Eye (tissue), 1 donor: ENCODE measurements around the gene STAG1.
A peak's percentile ranks its signal among the peaks of the same experiment; 100 is the strongest.
"Not testable (repeated sequence)": the region's sequence is repeated elsewhere in the genome, so short reads cannot be mapped to it uniquely, and the experiment has no call there.

Source experiments
- DNase-seq: peaks from one replicate; pipeline ENCODE4 v3.0.0-alpha.2; 2015

Gene STAG1

DNA sequence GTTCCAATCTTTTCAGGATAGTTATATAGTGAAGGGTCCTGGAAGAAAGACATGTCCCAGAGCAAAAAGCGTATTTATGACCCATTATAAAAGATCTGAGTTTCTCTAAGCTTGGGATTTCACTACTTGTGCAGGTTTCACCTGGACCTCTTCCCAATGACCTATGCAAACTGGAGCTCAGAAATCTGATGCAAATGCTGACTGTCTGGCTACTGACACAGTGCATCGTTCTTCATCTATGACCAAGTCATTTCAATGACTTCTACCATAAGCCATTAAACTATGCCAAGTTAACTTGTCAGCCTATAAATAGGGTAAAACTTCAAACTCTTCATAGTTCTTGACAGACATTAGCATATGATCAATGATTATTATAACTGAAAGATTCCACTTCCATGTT lies 11.1 kb downstream of the STAG1 start:
- DNase-seq = no peak

- DNase-seq = no peak
These were observed 11.7 kb downstream of the STAG1 start for GRCh38 chr3:136740351-136740958.

DNA sequence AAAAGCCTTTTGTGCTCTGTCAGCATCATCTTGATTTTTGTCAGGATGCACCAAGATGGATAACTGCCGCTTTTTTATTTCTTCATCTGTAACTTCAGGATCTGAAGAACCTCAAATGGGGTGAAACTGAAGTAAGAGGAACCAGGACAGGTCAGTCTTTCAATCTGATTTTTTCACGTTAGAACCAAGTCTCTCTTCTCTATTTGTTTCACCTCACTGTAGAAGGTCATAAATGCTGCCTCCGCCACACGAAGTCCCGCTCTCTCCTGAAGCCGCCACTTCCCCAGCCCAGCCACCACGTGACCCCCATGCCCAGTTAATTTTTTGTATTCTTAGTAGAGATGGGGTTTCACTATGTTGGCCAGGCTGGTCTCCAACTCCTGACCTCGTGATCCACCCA lies 15.2 kb downstream of the STAG1 start:
- DNase-seq = not testable (repeated sequence)

DNA sequence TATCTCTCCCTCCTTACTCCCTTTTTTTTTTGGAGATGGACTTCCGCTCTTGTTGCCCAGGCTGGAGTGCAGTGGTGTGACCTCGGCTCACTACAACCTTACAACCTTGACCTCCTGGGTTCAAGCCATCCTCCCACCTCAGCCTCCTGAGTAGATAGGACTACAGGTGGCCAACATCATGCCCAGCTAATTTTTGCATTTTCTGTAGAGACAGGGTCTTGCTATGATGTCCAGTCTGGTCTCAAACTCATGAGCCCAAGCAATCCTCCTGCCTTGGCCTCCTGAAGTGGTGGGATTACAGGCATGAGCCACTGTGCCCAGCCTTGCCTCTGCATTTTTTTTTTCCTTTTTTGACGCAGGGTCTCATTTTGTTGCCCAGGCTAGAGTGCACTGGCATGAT lies 17.1 kb downstream of the STAG1 start:
- no peak for DNase-seq

DNA sequence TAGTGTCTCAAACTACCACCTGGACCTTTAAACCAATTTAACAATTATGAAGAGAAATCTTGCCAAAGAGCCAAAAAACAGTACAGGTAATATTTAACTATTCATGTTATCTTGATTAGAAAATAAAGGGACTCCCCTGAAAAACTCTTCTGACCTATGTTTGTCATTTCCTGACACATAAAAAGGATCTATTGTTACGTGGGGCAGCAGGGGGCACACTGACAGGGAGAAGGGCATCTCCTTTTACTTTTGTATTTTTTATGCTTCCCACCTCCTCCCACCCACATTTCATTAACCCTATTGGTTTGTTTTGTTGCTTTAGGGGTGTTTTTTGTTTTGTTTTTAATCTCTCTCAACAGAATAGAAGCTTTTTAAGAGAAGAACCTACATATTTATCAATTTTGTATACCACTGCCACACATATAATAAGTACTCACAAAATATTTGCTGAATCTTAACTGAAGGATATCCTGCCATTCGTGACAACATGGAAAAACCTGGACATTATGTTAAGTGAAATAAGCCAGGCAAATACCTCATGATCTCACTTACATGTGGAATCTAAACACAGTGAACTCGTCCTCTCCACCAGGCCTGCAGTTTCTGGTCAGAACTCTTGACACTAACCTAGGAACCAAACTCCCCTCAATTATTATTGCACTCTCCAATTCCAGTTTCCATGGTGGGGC lies 17.7 kb downstream of the STAG1 start:
- DNase-seq = no peak

GRCh38 chr3:136733317-136733833 lies 18.8 kb downstream of the STAG1 start:
- no peak for DNase-seq

DNA sequence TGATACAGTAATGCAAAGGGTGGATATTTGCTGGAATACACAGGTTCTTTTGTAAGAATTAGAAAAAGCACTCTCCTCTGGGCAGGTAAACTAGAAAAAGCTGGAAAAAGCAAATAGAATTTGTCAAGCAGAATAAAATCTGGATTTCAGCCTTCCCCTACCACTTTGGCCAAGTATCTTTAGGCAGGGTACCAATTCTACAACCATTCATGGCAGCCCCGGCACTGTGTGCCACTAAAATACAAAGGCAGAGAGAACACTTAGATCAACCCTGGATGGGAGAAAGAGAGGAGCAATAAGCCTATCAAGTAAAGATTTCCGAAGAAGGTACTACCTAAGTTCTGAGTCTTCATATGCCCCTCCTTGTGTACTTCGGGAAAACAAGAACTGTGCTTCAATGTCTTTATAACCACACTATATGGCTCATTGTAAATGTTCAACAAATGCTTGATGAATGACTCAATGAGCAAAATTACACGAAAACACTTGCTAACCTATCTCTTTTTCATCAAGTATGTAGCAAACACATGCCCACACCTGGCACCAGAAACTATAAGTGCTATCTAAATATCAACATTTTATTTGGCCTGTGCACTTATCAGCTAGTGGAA lies 20.8 kb downstream of the STAG1 start:
- DNase-seq = no peak

DNA sequence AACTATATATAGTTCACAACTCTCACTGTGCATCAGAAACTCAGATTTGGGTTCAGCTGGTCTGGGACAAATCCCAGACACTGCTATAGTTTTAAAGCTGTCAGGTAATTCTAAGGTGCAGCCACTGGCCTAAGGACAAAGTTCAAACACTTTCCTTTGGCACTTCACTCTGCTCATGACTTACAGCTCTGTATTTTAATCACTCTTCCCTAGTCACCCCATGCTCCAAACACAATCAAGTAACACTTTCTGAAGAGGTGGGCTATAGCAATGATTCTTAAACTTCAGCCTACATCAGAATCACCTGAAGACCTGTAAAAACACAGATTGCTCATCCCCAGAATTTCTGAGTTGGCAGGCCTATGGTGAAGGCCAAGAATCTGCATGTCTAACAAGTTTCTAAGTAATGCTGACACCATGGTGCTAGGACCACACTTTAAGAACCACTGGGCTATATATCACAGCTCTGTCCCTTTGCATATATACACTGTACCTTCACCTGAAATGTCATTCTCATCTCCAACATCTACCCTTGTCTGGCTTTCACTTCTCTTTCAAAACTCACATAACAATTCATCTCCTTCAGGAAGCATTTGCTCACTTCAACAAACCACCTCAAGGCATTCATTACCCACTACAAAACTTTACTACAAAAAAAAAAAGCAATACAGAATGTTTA lies 21.4 kb downstream of the STAG1 start:
- DNase-seq = no peak

DNA sequence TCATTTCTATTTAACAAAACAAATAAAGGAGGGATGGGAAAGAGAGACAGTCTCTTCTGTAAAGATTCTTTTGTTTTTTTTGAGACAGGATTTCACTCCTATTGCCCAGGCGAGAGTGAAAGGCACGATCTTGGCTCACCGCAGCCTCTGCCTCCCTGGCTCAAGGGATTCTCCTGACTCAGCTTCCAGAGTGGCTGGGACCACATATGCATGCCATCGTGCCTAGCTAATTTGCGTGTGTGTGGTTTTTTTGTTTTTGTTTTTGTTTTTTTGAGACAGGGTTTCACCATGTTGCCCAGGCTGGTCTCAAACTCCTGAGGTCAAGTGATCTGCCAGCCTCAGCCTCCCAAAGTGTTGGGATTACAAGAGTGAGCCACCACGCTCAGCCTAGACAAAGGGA lies 23.3 kb downstream of the STAG1 start:
- peak; percentile 15 for DNase-seq

GRCh38 chr3:136728473-136728872 lies 23.7 kb downstream of the STAG1 start:
- no peak for DNase-seq

DNA sequence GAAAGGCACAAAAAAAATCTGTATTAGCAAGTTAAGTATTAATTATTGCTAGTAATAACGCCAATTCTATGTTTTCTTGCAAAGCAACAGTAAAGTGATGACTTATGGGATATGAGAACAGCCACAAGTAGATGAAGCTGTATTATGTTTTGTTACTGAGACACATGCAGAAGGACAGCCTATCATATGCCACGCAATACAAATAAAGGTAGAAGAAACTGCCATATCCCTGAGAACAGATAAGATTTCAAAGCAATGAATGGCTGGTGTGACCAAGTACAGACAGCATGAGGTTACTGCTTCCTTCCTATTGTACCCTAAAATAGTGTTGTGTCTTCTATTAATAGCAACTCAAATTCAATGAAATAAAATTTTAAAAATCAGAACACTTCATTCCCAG lies 26.7 kb downstream of the STAG1 start:
- DNase-seq = no peak

GRCh38 chr3:136722916-136723315 lies 29.3 kb downstream of the STAG1 start:
- not testable (repeated sequence) for DNase-seq

DNA sequence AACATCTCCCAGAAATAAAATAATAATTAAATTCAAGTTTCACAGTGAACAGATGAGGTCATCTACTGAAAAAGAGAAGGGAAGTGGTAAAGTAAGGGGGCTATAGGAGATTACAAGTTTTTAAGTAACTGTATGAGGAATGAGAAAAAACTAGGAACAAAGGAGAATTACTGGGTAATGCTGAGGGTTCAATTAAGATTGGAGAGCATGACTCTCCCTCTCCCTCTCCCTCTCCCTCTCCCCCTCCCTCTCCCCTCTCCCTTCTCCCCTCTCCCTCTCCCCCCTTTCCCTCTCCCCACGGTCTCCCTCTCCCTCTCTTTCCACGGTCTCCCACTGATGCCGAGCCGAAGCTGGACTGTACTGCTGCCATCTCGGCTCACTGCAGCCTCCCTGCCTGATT lies 29.8 kb downstream of the STAG1 start:
- not testable (repeated sequence) for DNase-seq

- DNase-seq = no peak
These were observed 32.1 kb downstream of the STAG1 start for GRCh38 chr3:136720091-136720490.

GRCh38 chr3:136716629-136717028 lies 35.5 kb downstream of the STAG1 start:
- no peak for DNase-seq

DNA sequence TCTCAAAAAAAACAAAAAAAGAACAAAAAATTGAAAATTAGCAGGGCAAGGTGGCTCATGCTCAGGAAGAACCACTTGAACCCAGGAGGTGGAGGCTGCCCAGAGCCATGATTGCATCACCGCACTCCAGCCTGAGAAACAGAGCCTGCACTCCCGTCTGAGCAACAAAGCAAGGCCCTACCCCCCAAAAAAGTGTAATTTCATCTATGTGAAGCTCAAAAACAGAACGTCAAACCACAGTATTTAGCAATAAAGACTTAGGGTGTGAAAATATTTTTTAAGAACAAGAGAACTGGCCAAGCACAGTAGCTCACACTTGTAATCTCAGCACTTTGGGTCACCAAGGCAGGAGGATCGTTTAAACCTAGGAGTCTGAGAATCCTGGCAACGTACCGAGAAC lies 38.2 kb downstream of the STAG1 start:
- no peak for DNase-seq

GRCh38 chr3:136712941-136713340 lies 39.2 kb downstream of the STAG1 start:
- no peak for DNase-seq

GRCh38 chr3:136711888-136712287 lies 40.3 kb downstream of the STAG1 start:
- not testable (repeated sequence) for DNase-seq

DNA sequence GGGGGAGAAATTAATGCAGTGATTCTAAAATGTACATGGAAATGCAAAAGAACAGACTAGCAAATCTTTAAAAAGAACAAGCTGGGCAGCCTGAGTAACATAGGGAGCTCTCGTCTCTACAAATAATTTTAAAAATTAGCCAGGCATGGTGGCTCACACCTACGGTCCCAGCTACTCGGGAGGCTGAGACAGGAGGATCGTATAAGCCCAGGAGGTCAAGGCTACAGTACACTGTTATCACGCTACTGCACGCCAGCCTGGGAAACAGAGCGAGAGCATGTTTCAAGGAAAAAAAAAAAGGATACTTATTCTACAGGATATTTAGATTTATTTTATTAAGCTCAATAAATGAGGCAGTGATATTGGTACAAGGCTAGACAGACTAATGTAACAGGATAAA lies 40.9 kb downstream of the STAG1 start:
- DNase-seq = no peak

DNA sequence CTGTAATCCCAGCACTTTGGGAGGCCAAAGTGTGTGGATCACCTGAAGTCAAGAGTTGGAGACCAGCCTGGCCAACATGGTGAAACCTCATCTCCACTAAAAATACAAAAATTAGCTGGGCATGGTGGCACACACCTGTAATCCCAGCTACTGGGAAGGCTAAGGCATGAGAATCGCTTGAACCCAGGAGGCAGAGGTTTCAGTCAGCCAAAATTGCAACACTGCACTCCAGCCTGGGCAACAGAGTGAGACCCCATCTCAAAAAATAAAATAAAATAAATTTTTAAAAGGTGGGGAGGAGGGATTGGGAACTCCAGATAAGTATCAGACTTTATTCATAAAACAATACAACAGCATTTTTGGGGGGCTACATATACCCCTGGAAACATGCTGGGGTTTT lies 42.4 kb downstream of the STAG1 start:
- not testable (repeated sequence) for DNase-seq

DNA sequence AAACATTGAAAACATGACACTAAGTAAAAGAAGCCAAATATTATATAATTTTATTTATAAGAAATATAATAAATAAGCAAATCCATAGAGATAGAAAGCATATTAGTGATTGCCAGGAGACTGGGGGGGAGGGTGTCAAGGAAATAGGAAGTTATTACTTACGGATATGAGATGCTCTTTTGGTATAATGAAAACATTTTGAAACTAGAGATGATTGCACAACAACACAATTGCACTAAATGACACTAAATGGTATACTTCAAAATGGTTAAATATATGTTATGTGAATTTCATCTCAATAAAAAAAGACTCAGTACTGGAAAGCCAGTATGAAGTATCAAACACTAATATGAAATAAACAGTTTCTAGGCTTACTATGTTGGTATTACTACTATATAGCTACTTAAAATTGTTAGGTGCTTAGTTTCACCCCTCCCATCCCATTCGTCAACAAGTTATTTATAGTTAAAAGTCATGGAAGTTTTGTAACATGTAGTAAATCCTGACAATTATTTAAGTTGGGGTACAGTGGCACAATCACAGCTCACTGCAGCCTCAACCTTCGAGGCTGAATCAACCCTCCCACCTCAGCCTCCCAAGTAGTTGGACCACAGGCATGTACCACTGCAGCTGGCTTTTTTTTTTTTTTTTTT lies 43.7 kb downstream of the STAG1 start:
- DNase-seq = no peak

DNA sequence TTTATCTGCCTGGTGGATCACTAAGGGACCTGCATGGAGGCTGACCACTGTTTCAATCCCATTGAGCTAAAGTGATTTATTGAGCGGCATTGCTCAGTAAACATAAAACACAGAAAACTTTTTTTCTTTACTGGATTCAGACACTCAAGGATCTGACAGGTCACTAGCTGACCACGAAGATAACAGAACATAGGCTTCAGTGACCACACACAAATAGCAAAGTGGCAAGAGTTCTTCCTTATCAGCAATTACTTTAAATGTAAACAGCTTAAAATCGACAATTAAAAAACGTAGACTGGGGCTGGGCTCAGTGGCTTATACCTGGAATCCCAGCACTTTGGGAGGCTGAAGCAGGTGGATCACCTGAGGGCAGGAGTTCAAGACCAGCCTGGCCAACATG lies 48.7 kb downstream of the STAG1 start:
- no peak for DNase-seq

DNA sequence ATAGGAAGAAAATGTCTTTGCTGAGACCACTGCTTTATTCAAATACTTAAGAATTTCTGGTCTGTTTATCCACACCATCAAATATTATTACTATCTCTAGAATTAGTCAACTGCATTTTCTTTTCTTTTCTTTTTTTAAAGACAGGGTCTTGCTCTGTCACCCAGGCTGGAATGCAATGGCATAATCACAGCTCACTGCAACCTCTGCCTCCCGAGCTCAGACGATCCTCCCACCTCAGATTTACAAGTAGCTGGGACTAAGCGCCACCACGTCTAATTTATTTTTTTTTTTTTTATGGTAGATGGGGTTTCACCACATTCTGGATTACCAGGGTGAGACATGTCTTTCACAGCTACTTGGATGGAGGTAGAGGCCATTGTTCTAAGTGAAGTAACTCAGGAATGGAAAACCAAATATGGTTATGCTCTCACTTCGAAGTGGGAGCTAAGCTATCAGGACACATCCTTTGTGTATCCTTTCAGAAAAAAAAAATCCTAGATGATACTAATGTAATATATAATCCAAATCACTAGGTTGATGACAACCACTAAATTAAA lies 52.8 kb downstream of the STAG1 start:
- DNase-seq = no peak
